ENCODE data around the gene RGS10. TPM values are rescaled to one million over a fixed set of nuclear protein-coding genes. Genes with fewer than 3 reads are reported as not detected.

The RGS10 gene
- total and polyA plus RNA-seq, 10 of the 15 experiments (the other 5 are each of a cell fraction or from before 2014, with no cell fraction given) = 72.8 to 193 (median 127) TPM

DNA sequence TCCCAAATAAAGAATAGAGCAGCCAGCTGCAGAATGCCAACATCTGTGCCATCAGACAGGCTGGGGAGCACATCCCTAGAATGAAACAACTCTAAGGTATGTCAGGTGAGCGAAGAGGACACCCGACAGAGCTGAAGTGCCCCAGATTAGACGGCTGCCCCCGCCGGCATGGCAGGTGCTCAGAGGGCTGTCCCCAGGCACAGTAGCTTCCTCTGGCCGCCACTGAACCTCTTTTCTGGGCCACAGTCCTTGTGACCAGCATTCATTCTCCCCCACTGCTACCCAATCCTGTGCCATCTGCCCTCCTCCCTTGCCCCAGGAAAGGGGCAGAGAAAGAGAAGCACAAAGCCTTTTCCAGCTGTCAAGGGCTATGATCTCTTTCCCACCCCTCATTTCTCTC is 41.7 kb downstream of the RGS10 start:
- in situ Hi-C loops (cut with MboI) = no loop called here
- no TSS peak for BruUV-seq (replicated peaks)
- H3K4me3 ChIP-seq = no peak overlapping the region
- DNase-seq (ENCODE audit: low read depth, low spot score) (no peak), ATAC-seq (no peak), FAIRE-seq (no peak)
- peaks cover 29% of the 10 kb centered on the region for H3K4me1 ChIP-seq (ENCODE audit: control insufficient read depth, insufficient read depth, low read length)
- H3K79me2 ChIP-seq (ENCODE audit: control insufficient read depth, insufficient read depth, low read length) = no peaks in the 10 kb centered on the region
- H3K27me3 ChIP-seq (replicated peaks in 1 of 2; ENCODE audit: control insufficient read depth in 2 of 2, insufficient read depth in 2 of 2, low read length in 1 of 2) = no peaks in the 10 kb centered on the region
- RAD21 ChIA-PET (ENCODE audit: unreplicated experiment) = interaction anchor here (0.6 to 2.3 kb wide), 4 partner anchors 17 to 103 kb away, joined by 3 to 10 read pairs (median 4); partner anchors contain the start of gene RGS10
- no peak overlapping the region for H3K27ac ChIP-seq (ENCODE audit: control insufficient read depth, insufficient read depth)
- no peak overlapping the region for H3K4me2 ChIP-seq (ENCODE audit: control insufficient read depth, insufficient read depth)
- CTCF ChIA-PET = interaction anchor here (0.6 to 2.5 kb wide), 5 partner anchors 11 to 43 kb away, joined by 3 to 19 read pairs (median 4); no protein-coding TSS in a partner anchor
- 99% methylated on average over 6 of the region's 6 CpGs for WGBS (ENCODE audit: insufficient coverage, insufficient replicate concordance, low lambda C conversion rate, missing lambda C conversion rate)
- H3K36me3 ChIP-seq (ENCODE audit: control insufficient read depth in 2 of 2, insufficient read depth in 2 of 2, low read length in 1 of 2) = peaks cover 5 to 6% of the 10 kb centered on the region in 2 experiments; a peak in 3 of 4 replicates
- no peak overlapping the region for H3K9ac ChIP-seq (ENCODE audit: control insufficient read depth, insufficient read depth, low read length)
- H3K9me3 ChIP-seq (replicated peaks; ENCODE audit: control insufficient read depth, insufficient read depth, low read length) = no peaks in the 10 kb centered on the region
- SMC1A ChIA-PET (ENCODE audit: uncharacterized antibody, unreplicated experiment) = interaction anchor here (0.9 to 3.8 kb wide), 9 partner anchors 12 to 294 kb away, joined by 3 to 19 read pairs (median 7); no protein-coding TSS in a partner anchor
- H2AFZ ChIP-seq (ENCODE audit: control insufficient read depth, low read depth, low read length) = no peak overlapping the region
- intact Hi-C loops (cut with micrococcal nuclease; ENCODE audit: unreplicated experiment) = no loop called here
- POLR2A ChIA-PET = interaction anchor here (1.2 to 1.3 kb wide), 2 partner anchors 16 to 42 kb away, joined by 4 read pairs; partner anchors contain the start of gene RGS10
- no peaks in the 10 kb centered on the region for H4K20me1 ChIP-seq (ENCODE audit: control insufficient read depth, insufficient read depth)
- TF ChIP-seq, protein P1, sequence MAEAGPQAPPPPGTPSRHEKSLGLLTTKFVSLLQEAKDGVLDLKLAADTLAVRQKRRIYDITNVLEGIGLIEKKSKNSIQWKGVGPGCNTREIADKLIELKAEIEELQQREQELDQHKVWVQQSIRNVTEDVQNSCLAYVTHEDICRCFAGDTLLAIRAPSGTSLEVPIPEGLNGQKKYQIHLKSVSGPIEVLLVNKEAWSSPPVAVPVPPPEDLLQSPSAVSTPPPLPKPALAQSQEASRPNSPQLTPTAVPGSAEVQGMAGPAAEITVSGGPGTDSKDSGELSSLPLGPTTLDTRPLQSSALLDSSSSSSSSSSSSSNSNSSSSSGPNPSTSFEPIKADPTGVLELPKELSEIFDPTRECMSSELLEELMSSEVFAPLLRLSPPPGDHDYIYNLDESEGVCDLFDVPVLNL (IDR thresholded peaks at IDR 0.05; ENCODE audit: low read depth, low read length) = no peak
- no peak for TF ChIP-seq USF1 (IDR thresholded peaks at IDR 0.05; ENCODE audit: borderline replicate concordance, extremely low read length, insufficient read depth, low read depth, low read length)
- no peak for TF ChIP-seq CUX1 (IDR thresholded peaks at IDR 0.05; ENCODE audit: insufficient replicate concordance, low read depth, low read length)
- TF ChIP-seq HDAC6 (IDR thresholded peaks at IDR 0.05; ENCODE audit: unreplicated experiment) = no peak
- TF ChIP-seq SRF (IDR thresholded peaks at IDR 0.05; ENCODE audit: low read depth in 2 of 2, low read length in 2 of 2) = no peak
- TF ChIP-seq CHD4 (IDR thresholded peaks at IDR 0.05) = no peak
- TF ChIP-seq ZBED1 (IDR thresholded peaks at IDR 0.05; ENCODE audit: borderline replicate concordance) = no peak
- TF ChIP-seq EGR1 (IDR thresholded peaks at IDR 0.05; ENCODE audit: borderline replicate concordance in 1 of 2, low read depth in 2 of 2, low read length in 2 of 2) = no peak
- no peak for TF ChIP-seq SPI1 (IDR thresholded peaks at IDR 0.05; ENCODE audit: borderline replicate concordance, insufficient read depth, low read depth, low read length)
- TF ChIP-seq, protein P2, sequence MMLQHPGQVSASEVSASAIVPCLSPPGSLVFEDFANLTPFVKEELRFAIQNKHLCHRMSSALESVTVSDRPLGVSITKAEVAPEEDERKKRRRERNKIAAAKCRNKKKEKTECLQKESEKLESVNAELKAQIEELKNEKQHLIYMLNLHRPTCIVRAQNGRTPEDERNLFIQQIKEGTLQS (IDR thresholded peaks at IDR 0.05; ENCODE audit: borderline replicate concordance, extremely low read depth, low read depth, low read length) = no peak
- TF ChIP-seq CREM (IDR thresholded peaks at IDR 0.05; ENCODE audit: low read depth) = no peak
- no peak for TF ChIP-seq E2F8 (IDR thresholded peaks at IDR 0.05; ENCODE audit: low read depth, partially characterized antibody)
- TF ChIP-seq POLR2A (IDR thresholded peaks at IDR 0.05; ENCODE audit: low read depth, low read length) = no peak
